Hepatocyte (in vitro differentiated cells): ENCODE results near the gene ZBTB7C.

Experiments
- CTCF ChIP-seq: fragments of 200-600 bp; sonication (generic); IDR thresholded peaks from 2 replicates; pipeline ENCODE4 v1.5.1; 2016; ENCODE audit warnings: antibody characterized with exemption, mild to moderate bottlenecking; ENCODE audit not compliant: poor library complexity
- EZH2phosphoT487 ChIP-seq: fragments of 200-600 bp; sonication (generic); IDR thresholded peaks from one replicate; pipeline ENCODE4 v1.6.1; 2018; ENCODE audit warnings: antibody characterized with exemption, mild to moderate bottlenecking, low read depth, moderate library complexity; ENCODE audit not compliant: unreplicated experiment, severe bottlenecking

- TF ChIP-seq CTCF (no peak), EZH2phosphoT487 (no peak)
These were observed 302.0 kb downstream of the ZBTB7C start for GRCh38 chr18:48106976-48107781.
